Measurements from ENCODE around the gene PLD3.
"Not testable (repeated sequence)": the region's sequence is repeated elsewhere in the genome, so short reads cannot be mapped to it uniquely, and the experiment has no call there.

The PLD3 gene

DNA sequence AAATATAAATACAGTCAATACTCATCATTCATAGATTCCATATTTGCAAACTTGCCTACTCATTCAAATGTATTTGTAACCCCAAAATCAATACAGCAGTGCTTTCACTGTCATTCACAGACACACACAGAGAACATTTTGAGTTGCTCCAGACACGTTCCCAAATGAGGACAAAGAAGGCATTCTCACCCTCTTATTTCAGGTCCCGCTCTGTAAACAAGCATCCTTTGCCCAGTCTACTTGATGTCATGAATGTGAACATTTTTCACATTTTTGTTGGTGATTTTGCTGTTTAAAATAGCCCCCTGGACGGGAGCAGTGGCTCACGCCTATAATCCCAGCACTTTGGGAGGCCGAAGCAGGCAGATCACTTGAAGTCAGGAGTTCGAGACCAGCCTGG is 15.8 kb upstream of the PLD3 start:
- DNase-seq (ENCODE audit: low read depth in 2 of 2): no peak

DNA sequence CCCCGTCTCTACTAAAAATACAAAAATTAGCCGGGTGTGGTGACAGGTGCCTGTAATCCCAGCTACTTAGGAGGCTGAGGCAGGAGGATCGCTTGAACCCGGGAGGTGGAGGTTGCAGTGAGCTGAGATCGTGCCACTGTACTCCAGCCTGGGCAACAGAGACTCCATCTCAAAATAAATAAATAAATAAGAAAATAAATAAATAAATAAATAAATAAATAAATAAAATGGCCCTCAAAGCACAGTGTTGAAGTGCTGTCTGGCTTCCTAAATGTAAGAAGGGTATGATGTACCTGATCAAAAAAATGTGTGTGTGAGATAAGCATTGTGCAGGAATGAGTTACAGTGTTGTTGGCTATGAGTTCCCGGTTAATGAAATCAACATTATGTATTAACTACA is 15.4 kb upstream of the PLD3 start:
- DNase-seq (ENCODE audit: low read depth in 2 of 2): not testable (repeated sequence)

DNA sequence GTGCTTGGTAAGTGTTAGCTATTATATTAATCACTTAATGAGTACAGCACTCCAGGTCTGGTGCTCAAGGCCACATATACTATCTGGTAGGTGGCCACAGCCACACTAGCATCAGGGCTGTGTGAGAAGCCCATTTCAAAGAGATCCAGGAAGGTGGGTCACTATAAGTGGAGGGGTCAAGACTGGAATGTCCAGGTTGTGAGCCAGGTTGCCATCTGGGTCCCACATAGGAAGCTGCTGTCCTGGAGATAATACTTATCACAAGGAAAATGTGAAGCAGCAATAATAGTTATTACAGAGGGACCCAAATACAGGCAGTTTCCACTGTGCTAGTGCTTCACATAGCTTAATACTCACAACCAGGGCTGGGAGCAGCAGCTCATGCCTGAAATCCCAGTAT is 13.4 kb upstream of the PLD3 start:
- DNase-seq (ENCODE audit: low read depth in 2 of 2): no peak

DNA sequence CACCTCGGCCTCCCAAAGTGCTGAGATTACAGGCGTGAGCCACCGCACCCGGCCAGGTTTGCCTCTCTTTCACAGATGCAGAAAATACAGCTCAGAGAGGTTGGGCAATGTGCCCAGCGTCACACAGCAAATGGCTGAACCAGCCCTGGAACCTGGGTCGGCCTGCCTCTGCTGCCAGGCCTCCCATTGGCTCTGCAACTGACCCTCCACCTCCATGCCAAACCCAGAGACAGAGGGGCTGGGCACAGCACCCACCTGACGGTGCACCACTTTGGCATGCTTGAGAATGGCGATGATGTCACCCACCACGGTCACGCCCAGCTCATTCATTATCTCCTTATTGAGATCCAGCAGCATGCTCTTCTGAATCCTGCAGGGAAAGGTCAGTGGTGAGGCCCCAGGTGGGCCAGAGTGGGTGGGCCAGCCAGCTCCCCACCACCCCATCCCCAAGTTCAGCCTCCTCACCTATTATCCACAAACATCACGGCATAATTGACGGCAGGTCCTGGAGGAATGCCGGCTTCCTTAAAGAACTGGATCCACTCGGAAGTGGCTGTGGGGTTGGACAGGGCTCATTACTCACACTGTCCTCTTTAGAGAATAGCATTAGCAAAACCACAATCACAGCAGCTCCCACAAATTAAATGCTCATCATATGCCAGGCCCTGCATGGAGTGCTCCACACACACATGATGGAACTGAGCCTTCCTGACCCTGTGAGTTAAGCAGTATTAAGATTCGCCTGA is 12.5 kb upstream of the PLD3 start:
- no peak for DNase-seq (ENCODE audit: low read depth in 2 of 2)

DNA sequence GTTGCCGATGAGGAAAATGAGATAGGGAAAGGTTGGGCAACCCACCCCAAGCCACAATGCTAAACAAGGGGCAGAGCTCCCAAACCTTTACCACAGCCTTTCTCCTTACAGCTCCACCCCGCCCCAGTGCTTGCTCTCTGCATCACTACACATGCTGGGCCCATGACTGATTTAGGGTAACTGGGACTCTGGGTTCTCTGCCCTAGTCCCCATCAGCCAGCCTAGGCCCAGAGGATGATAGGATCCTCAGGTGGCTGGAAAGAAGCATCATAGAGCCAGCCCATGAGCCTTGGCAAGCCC is 11.9 kb upstream of the PLD3 start:
- DNase-seq (ENCODE audit: low read depth in 2 of 2): no peak

DNA sequence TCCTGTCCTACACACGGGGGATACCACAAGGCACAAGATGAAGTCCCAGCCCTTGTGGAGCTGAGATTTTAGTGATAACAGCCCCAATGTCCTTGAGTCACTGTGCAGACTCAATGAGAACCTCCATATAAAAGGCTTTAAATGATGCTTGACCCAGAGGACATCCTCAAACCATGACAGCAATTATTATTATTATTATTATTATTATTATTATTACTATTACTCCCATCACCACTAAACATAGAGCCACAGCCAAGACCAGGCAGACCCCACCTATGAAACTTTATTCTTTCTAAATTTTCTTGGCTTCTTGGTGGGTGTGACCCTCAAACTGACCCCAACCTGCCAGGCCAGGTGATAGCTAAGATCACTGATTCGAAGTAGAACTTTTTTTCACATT is 11.4 kb upstream of the PLD3 start:
- no peak for DNase-seq (ENCODE audit: low read depth in 2 of 2)

DNA sequence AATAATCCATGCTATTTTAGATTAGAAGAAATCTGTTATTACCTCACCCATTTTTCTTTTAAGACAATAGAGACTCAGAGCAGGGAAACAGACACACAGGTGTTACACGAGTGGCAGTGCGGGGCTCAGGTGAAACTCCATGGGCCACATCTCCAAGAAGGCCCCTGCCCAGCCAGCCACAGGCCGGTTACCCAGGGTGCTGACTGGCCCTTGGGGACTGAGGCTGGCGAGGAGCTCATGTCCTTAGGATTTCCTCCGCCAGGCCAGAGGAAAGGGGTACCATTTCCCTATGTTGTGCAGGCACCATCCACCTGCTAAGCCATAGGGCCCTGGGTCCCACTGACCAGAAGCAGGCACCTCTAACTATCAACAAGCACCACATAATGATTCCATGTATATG is 10.9 kb upstream of the PLD3 start:
- DNase-seq (ENCODE audit: low read depth in 2 of 2): no peak

DNA sequence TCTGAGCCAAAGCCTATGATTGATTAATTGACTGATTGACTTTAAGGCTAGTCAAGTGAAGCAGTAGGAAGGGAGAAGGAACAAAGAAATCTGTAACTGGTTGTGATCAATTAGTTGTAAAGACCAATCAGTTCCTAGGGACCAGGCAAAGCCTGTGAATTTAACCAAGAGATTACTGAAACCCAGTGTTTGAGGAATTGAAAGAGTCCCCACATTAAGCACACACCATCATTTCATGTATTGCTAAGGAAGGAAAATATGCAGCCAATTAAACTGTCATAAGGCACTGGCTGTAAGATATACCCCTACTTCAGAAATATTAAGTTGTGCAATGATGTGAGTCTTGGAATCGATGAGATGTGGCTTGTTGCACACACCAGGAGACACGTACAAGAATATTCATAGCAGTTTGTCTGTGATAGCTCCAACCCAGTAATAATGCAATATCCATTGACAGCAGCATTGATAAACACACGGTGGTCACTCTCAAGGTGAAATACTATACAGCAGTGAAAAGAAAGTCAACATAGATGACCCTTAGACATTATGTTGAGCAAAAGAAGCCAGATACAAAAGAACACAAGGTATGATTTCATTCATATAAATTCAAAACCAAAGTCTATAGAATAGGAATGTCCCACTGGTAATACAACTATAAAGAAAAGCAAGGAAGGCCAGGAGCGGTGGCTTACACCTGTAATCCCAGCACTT is 9.3 kb upstream of the PLD3 start:
- DNase-seq (ENCODE audit: low read depth in 2 of 2): no peak

DNA sequence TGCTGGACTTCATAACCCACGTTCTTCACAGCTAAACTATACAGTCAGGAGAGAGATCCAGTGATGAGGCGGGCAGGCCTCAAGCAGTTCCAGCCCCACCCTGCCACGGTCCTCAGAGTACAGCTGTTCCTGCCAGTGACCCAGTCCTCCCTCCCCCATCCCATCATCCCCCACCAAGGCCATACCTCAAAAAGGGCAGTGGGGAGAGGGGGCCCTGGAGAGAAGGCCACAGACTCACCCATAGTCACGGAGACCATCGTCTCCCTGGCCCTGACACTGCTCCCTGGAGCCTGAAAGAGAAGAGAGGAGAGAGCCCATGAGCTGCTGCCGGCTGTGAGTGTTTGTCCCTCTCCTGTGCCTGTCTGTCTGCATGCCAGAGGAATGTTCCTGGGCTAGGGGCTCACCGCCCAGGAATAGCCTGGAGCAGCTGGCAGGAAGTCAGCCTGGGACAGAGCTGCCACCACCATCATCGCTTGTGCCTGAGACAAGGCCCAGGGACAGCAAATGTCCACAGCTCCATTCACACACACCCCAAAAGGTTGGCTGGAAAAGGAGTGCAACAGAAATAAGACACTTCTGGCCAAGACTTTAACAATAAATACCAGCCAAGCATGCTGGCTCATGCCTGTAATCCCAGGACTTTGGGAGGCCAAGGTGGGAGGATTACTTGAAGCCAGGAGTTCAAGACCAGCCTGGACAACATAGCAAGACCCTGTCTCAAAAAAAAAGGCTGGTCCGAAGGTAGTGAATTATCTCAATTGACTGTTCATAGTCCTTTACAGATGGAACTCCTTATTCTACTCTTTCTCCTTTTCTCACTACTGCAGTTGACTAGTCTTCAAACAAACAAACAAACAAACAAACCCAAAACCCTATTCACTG is 6.7 kb upstream of the PLD3 start:
- DNase-seq (ENCODE audit: low read depth in 2 of 2): no peak

DNA sequence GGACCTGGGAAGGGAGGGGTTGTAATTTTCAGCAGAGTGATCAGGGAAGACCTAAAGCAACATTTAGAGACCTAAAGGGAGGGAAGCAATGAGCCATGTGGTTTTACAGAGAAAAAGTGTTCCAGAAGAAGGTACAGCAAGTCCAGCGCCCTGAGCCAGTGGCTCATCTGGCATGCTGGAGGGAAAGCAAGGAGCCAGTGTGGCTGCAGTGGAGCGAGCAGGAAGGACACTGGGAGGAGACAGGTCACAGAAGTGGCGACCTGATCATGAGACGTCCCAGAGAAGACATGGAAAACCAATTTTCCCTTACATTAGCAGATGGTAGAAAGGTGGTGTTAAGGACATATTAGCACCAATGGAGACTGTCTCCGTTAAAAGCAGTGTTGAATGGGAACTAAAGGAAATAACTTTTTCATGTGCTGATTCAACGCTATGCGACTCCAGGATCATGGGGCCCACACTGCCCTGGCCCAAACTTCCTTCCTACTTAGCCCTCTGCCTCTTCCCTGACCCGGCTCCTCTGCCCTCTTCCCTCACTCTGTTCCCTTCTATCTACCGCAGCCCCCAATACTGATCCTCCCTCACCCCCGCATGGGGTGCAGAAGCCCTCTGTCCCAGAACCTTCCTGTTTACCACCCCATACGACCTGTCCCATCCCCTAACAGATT is 5.7 kb upstream of the PLD3 start:
- DNase-seq (ENCODE audit: low read depth in 2 of 2): no peak

DNA sequence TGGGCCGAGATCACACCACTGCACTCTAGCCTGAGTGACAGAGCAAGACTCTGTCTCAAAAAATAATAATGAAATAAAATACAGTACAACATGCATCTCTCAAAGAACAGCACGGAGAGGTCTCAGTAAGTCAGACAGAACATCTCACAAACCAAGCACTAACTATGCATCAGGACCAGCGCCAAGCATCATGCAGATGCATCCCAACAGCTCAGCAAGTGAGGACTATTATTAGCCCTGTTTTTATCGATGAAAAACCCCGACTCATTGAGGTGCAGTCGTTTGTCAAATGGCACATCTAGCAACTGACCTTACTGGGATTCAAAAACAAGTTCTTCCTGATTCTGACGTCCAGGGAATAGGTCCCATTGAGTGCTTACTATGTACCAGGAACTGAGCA is 4.1 kb upstream of the PLD3 start:
- no peak for DNase-seq (ENCODE audit: low read depth in 2 of 2)

DNA sequence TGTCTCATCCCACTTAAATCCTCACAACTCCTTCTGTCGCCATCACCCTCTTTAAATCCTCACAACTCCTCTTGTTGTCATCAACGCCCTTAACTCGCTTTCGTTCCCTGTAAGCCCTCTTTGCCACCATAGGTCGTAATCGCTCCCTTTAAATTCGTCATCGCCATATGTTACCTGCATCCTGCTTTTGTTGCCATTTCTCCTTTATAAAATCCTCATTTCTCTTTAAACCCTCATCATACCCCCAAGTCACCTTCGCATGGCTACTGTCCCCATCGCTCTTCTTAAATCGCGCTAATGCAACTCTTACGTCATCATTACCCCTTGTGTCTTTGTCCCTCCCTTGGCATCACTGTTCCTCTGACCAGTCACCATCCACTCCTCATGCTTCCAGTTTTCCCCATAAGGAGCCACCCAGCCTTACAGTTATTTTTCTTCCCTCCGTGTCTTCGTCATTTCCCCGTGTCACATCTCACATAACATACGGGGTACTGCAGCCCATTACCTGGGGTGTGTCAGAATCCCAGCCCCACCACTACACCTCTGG is 539 bp downstream of the PLD3 start:
- no peak for DNase-seq (ENCODE audit: low read depth in 2 of 2)

DNA sequence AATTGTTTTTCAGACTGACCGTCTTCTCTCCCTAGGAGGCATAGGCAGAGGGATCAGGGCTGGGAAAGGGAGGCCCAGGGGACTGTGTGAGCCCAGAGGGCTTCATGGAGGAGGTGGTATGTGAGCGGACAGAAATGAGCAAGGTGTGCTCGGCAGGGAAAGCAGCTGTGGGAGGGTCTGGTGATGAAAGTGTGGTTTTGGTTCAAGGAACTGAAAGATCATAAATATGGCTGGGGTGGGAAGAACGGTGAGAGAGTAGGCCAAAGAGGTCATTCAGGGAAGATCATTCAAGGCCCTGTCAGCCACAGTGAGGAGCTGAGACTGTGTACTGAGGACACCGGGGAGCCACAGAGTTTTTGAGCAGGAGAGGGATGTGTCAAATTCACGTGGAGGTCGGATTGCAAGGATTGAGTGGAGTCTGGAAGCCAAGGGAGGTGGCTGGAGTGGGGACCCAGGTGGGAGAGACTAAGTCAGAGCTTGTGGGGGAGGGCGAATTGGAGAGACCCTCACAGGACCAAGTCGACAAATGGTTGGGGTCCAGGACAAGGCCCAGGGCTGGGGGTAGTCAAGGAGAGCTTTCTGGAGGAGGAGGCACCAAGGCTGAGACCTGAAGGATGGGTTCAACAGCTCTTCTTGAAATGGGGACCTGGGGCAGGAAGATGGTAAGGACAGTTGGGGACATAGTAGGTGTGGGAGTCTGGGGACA is 7.6 kb downstream of the PLD3 start:
- no peak for DNase-seq (ENCODE audit: low read depth in 2 of 2)

DNA sequence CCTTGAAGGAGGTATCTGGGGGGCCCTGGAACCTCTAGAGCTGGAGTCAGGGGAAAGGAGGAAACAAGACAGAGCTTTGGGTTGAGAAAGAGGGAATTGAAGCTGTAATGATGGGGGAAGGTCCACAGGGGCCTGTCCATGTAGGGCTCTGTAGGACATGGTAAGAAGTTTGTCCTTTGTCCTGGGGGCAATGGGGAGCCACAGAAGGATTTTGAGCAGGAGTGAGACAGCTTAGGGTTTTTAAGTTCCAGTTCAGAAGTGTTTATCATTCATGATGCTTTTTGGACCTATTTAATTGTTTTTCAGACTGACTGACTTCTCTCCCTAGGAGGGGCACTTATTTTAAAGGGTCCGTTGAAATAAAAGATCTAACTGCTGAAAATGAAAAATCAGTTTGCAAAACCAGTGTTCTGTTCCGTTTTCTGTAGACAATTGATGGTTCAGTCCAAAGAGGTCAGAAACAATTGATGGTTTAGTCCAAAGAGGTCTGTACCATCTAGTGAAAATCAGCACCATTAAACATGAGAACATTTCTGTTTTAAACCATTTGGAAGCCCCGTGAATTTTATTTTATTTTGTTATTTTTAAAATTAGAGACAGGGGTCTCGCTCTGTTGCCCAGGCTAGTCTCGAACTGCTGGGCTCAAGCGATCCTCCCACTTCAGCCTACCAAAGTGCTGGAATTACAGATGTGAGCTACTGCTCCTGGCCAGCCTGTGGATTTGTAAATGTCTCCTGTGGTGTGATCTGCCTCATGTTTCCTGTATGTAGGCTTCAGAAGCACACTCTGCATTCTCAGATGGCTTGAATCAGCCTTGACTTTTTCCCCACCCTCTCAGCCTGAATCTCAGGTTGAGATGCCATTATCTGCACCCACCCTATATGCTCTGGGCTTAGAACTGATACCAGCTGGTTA is 8.4 kb downstream of the PLD3 start:
- DNase-seq (ENCODE audit: low read depth in 2 of 2): no peak

DNA sequence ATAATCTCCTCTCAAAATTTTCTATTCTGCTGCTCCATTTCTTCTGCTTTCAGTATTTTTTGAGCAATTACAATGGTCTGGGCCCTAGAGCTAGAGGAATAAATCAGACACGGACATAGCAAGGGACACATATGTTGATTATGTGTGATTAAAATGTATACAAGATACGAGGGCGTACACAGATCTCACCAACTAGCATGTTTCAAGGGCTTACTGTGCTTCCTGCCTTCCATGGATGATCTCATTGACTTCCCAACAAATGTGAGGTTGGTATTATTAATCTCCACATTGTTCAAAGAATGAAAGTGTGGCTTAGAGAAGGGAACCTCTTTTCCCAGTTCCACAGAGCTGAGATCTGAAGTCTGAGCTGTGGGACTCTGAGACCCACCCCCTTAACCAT is 9.1 kb downstream of the PLD3 start:
- no peak for DNase-seq (ENCODE audit: low read depth in 2 of 2)

DNA sequence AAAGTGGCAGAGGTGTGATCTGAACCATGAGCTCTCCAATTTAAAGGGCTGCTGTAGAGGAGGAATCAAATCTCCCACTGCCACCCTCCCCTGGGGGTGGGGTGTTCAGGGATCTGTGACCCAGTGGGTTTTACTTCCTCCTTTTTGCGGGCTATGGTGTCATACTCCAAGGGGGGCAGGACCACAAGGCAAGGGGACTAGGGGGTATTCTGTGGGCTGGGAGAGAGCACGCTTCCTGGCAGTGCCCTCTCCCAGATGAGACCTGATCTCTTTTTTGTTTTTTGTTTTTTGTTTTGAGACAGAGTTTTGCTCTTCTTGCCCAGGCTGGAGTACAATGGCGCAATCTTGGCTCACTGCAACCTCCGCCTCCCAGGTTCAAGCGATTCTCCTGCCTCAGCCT is 10.3 kb downstream of the PLD3 start:
- no peak for DNase-seq (ENCODE audit: low read depth in 2 of 2)

DNA sequence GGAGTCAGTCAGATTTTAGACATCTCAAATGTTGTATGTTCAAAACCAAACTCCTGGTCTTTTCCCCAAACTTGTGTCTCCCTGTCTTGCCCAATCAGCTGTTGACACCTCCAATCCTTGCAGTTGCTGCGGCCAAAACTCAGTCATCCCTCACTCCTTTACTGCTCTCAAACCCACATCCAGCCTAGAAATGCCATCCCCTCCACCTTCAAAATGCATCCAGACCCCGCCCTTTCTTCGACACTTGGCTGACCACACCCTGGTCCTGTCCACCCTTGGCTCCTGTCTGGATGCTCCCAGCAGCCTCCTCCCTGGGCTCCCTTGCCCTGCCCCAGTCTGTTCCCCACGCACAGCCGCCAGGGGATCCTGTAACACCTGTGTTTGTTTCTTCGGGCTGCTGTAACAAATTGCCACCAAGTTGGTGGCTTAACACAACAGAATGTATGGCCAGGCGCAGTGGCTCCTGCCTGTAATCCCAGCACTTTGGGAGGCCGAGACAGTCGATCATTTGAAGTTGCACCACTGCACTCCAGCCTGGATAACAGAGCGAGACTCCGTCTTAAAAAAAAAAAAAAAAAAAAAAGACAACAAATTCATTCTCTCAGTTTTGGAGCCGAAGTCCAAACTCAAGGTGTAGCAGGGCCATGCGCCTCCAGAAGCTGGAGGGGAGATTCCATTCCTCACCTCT is 11.7 kb downstream of the PLD3 start:
- no peak for DNase-seq (ENCODE audit: low read depth in 2 of 2)

DNA sequence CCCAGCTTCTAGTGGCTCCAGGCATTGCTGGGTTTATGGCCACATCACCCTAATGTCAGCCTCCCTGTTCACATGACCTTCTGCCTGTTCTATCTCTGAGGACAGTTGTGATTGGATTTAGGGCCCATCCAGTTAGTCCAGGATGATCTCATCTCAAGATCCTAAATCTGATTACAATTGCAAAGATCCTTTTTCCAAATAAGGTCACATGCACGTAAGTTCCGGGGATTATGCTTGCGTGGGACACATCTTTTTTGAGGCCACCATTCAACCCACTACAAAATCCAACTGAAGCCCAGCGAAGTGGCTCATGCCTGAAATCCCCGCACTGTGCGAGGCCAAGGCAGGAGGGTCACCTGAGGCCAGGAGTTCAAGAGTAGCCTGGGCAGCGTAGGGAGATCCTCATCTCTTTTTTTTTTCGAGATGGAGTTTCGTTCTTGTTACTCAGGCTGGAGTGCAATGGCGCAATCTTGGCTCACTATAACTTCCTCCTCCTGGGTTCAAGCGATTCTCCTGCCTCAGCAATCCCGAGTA is 12.3 kb downstream of the PLD3 start:
- DNase-seq (ENCODE audit: low read depth in 2 of 2): no peak

DNA sequence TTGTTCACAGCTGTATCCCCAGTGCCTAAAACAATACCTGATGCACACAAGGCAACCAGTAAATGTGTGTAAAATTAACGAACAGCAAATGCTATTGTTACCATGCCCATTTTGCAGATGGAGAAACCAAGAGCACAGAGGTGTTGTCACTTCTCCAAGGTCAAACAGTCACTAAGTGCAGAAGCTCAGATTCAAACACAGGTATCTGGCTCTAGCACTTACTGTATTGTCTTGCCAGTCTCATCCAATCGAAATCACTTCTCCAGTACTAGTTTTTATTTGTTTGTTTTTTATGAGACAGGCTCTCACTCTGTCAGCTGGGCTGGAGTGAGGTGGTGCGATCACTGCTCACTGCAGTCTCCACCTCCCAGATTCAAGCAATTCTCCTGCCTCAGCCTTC is 13.7 kb downstream of the PLD3 start:
- DNase-seq (ENCODE audit: low read depth in 2 of 2): no peak

All from stimulated activated CD4-positive, alpha-beta T cell treated with anti-CD3 and anti-CD28 coated beads, Interleukin-4, amount 100 ng/mL, for 48 hours (primary cell).